ENCODE results near the gene CDKL1. TPM values are rescaled to one million over a fixed set of nuclear protein-coding genes. Genes with fewer than 3 reads are reported as not detected.

The CDKL1 gene
- polyA plus RNA-seq, 2 of the 4 experiments (the other 2 are of a cell fraction): 10.2 to 11.0 TPM

- WGBS (ENCODE audit: missing lambda C conversion rate): 93% methylated on average over 2 of the region's 2 CpGs
- no peaks in the 10 kb centered on the region for H3K9me3 ChIP-seq
- no peak overlapping the region for H3K4me2 ChIP-seq
- FAIRE-seq (no peak), DNase-seq (ENCODE audit: low read depth in 1 of 2, low spot score in 1 of 2) (no peak), ATAC-seq (no peak)
- no peaks in the 10 kb centered on the region for H3K4me1 ChIP-seq
- ChIA-PET CTCF (interaction anchor here (0.5 kb wide), 1 partner anchor 204 kb away, joined by 3 read pairs; no protein-coding TSS in a partner anchor), POLR2A (no interaction called here)
- H3K4me3 ChIP-seq: no peak overlapping the region
- TF ChIP-seq RAD21 (conservative IDR thresholded peaks at IDR 0.05 in 1 of 2, IDR thresholded peaks at IDR 0.05 in 1 of 2) (no peak), CBX8 (IDR thresholded peaks at IDR 0.05) (no peak), REST (IDR thresholded peaks at IDR 0.05) (no peak), SREBF2 (IDR thresholded peaks at IDR 0.05) (no peak), CBX2 (IDR thresholded peaks at IDR 0.05; ENCODE audit: borderline replicate concordance, low read depth) (no peak), EHF (CRISPR knock-in tag; IDR thresholded peaks at IDR 0.05) (no peak), RARB (CRISPR knock-in tag; IDR thresholded peaks at IDR 0.05) (no peak), FOSB (CRISPR knock-in tag; IDR thresholded peaks at IDR 0.05) (no peak), HES2 (IDR thresholded peaks at IDR 0.05) (no peak), NR3C1 (IDR thresholded peaks at IDR 0.05) (no peak), MAX (IDR thresholded peaks at IDR 0.05) (no peak), RFX5 (IDR thresholded peaks at IDR 0.05) (no peak), HOXB13 (CRISPR knock-in tag; IDR thresholded peaks at IDR 0.05; ENCODE audit: low read depth) (no peak)
- no peak overlapping the region for H3K27ac ChIP-seq
Observed at GRCh38 chr14:50417853-50418252, 21.2 kb upstream of the CDKL1 start.

GRCh38 chr14:50410921-50411320, 14.2 kb upstream of the CDKL1 start:
- ATAC-seq: no peak

More at GRCh38 chr14:50410921-50411320, 14.2 kb upstream of the CDKL1 start:
- ChIA-PET CTCF (interaction anchor here (0.9 to 1.2 kb wide), 2 partner anchors 17 to 121 kb away, joined by 3 to 4 read pairs; partner anchors contain the start of gene MAP4K5), POLR2A (interaction anchor here (1.0 kb wide), 1 partner anchor 10 kb away, joined by 3 read pairs; no protein-coding TSS in a partner anchor)
- WGBS (ENCODE audit: missing lambda C conversion rate): 91% methylated on average over 1 of the region's 1 CpG
- peaks cover 8% of the 10 kb centered on the region; the same call in 1 of the 3 replicates for H3K9me3 ChIP-seq
- H3K4me2 ChIP-seq: no peak overlapping the region
- TF ChIP-seq JUN (IDR thresholded peaks at IDR 0.05) (no peak), FOSL2 (IDR thresholded peaks at IDR 0.05) (no peak), FOSL2 (CRISPR knock-in tag; IDR thresholded peaks at IDR 0.05) (no peak), CBX8 (IDR thresholded peaks at IDR 0.05) (no peak), MYC (IDR thresholded peaks at IDR 0.05; ENCODE audit: borderline replicate concordance, low read length) (no peak), POLR2A (IDR thresholded peaks at IDR 0.05; ENCODE audit: low read length) (no peak), NFE2L2 (conservative IDR thresholded peaks at IDR 0.05; ENCODE audit: low read length) (no peak), NPAS2 (CRISPR knock-in tag; IDR thresholded peaks at IDR 0.05; ENCODE audit: borderline replicate concordance) (no peak), HMGXB4 (CRISPR knock-in tag; IDR thresholded peaks at IDR 0.05; ENCODE audit: borderline replicate concordance) (no peak), HOXA7 (CRISPR knock-in tag; IDR thresholded peaks at IDR 0.05) (no peak), JUNB (IDR thresholded peaks at IDR 0.05) (no peak), ATOH8 (CRISPR knock-in tag; IDR thresholded peaks at IDR 0.05; ENCODE audit: low read depth) (no peak), BCL3 (IDR thresholded peaks at IDR 0.05) (no peak), RCOR1 (IDR thresholded peaks at IDR 0.05; ENCODE audit: low read depth, low read length) (no peak), PHF8 (IDR thresholded peaks at IDR 0.05; ENCODE audit: borderline replicate concordance, low read depth) (no peak), MAX (IDR thresholded peaks at IDR 0.05) (no peak), HOXB5 (CRISPR knock-in tag; IDR thresholded peaks at IDR 0.05) (no peak), GATA3 (IDR thresholded peaks at IDR 0.05; ENCODE audit: borderline replicate concordance) (no peak)
- no peak overlapping the region for H3K27ac ChIP-seq
- H3K4me3 ChIP-seq: no peak overlapping the region
- no peaks in the 10 kb centered on the region for H3K4me1 ChIP-seq
- DNase-seq (ENCODE audit: low read depth in 1 of 2, low spot score in 1 of 2): no peak
- no peak for FAIRE-seq
